Upper lobe of right lung (tissue), 1 donor: ENCODE results near the gene SBF1. TPM values are rescaled to one million over a fixed set of nuclear protein-coding genes. Genes with fewer than 3 reads are reported as not detected.

Experiments
- ATAC-seq: fragments of 200-7000 bp; cut with Tn5 transposase; one replicate; pipeline ENCODE4 v1.9.1; 2020; ENCODE audit warnings: mild to moderate bottlenecking, moderate library complexity
- DNase-seq: peaks from one replicate; pipeline ENCODE4 v3.0.0-alpha.2; 2020
- H3K27ac ChIP-seq: fragments of 200-600 bp; one replicate; pipeline ENCODE4 v1.8.0; 2022
- H3K27me3 ChIP-seq: fragments of 200-600 bp; one replicate; pipeline ENCODE4 v1.8.0; 2022; ENCODE audit warnings: mild to moderate bottlenecking
- H3K36me3 ChIP-seq: fragments of 200-600 bp; one replicate; pipeline ENCODE4 v1.8.0; 2022
- H3K4me1 ChIP-seq: fragments of 200-600 bp; one replicate; pipeline ENCODE4 v1.8.0; 2022
- H3K4me3 ChIP-seq: fragments of 200-600 bp; one replicate; pipeline ENCODE4 v1.8.0; 2022; ENCODE audit warnings: mild to moderate bottlenecking
- H3K9me3 ChIP-seq: fragments of 200-600 bp; one replicate; pipeline ENCODE4 v1.8.0; 2022
- CTCF ChIP-seq: fragments of 200-600 bp; IDR thresholded peaks from one replicate; pipeline ENCODE4 v1.8.0; 2022; ENCODE audit warnings: antibody characterized with exemption
- intact Hi-C: fragments of 100-400 bp; cut with DNase I; formaldehyde crosslinking; loops from one replicate; pipeline ENCODE4 v1.11.0; 2022
- total RNA-seq: library from RNA; stranded (reverse); fragmentation: NEBNext Ultra II Directional; extraction: Animal tissue kit (Norgen Biotek cat#: 25700); gene quantifications from one replicate; pipeline ENCODE4 v1.2.1, GENCODE V29; 2021
- donor health status: DM: no; HTN: yes; CAD: no; lungs with severe emphysema.

SBF1 gene
- total RNA-seq, 1 donor from 2014 or later: 69.4 TPM

GRCh38 chr22:50468626-50469025 lies 6.2 kb downstream of the SBF1 start:
- H3K27ac ChIP-seq: peak overlapping the region; percentile 55
- no peak for TF ChIP-seq CTCF
- ATAC-seq: no peak

GRCh38 chr22:50467773-50468440 lies 6.9 kb downstream of the SBF1 start:
- intact Hi-C loops: no loop called here
- TF ChIP-seq CTCF: no peak
- ATAC-seq: no peak
- Histone ChIP-seq H3K9me3 (no peaks in the 10 kb centered on the region), H3K27ac (no peak overlapping the region), H3K4me3 (no peak overlapping the region), H3K27me3 (no peaks in the 10 kb centered on the region), H3K4me1 (peaks cover 36% of the 10 kb centered on the region), H3K36me3 (peaks cover 51% of the 10 kb centered on the region)
- DNase-seq: no peak

More at GRCh38 chr22:50468626-50469025, 6.2 kb downstream of the SBF1 start:
- no peak for DNase-seq
- Histone ChIP-seq H3K27me3 (no peaks in the 10 kb centered on the region), H3K9me3 (no peaks in the 10 kb centered on the region), H3K4me1 (peaks cover 43% of the 10 kb centered on the region), H3K36me3 (peaks cover 44% of the 10 kb centered on the region), H3K4me3 (no peak overlapping the region)
- intact Hi-C loops: no loop called here

- no peaks in the 10 kb centered on the region for H3K9me3 ChIP-seq
- H3K27ac ChIP-seq: no peak overlapping the region
- peaks cover 57% of the 10 kb centered on the region for H3K36me3 ChIP-seq
- no peaks in the 10 kb centered on the region for H3K27me3 ChIP-seq
- H3K4me1 ChIP-seq: peaks cover 30% of the 10 kb centered on the region
- no peak for TF ChIP-seq CTCF
- intact Hi-C loops: no loop called here
- H3K4me3 ChIP-seq: no peak overlapping the region
- no peak for DNase-seq
- ATAC-seq: no peak
These were observed 7.5 kb downstream of the SBF1 start for GRCh38 chr22:50467341-50467740.

DNA sequence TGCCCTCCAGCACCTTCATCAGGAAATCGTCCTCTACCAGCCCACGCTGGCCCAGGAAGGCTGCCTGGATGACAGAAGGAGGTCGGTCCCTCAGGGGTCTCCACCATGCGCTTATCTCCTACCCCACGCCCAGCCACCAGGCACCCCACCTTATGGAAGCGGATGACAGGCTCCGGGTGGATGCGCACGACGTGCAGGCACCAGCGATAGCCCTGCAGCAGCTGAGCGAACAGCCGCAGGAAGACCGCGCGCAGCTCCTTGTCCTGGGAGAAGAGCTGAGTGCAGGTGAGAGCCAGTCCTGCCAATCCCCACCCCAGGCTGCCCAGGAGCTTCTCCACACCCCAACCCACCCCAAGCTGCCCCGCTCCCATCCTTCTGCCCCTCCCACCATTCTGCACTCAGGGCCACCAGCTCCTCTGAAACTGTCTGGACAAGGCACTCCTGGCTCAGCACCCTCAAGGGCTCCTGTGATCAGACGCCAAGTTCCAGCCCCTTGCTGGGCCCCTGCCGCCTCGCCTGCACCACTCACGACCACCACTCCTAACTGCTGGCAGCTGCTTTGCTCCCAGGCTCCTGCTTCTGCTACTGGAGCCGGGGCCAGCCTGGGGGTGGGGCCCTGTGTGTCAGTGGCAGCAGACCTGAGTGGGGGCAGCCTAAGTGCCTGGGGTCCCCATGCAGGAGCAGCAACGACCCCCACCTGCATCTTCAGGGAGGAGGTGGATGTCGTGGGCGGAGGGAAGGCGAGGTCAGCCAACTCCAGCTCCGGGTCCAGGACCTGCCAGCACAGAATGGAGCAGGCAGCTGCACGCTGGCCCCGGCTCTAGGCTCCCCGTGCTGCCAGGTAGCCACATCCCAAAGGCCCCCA lies 9.5 kb downstream of the SBF1 start:
- no peaks in the 10 kb centered on the region for H3K27me3 ChIP-seq
- no peak overlapping the region for H3K4me3 ChIP-seq
- no peaks in the 10 kb centered on the region for H3K9me3 ChIP-seq
- peaks cover 12% of the 10 kb centered on the region for H3K4me1 ChIP-seq
- no peak for TF ChIP-seq CTCF
- DNase-seq (no peak), ATAC-seq (no peak)
- peaks cover 77% of the 10 kb centered on the region for H3K36me3 ChIP-seq
- no peak overlapping the region for H3K27ac ChIP-seq
- intact Hi-C loops: no loop called here

DNA sequence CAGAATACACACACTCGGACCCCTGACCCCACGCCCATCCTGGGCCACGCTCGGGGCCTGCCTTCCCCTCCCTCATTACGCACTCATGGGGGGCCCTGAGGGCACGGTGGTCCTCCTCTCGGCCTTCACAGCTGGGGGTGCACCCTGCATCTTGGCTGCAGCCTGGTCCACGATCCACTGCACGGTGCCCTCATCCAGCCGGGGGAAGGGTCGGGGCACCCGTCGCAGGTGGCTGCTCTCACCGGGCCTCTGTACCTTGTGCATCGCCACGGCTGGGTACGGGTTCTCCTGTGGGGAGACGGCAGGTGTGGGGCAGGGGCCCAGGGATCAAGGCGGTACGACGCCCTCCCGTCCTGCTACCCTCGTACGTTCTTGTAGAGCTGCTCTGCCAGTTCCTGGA lies 10.4 kb downstream of the SBF1 start:
- ATAC-seq (no peak), DNase-seq (no peak)
- Histone ChIP-seq H3K4me1 (peaks cover 4% of the 10 kb centered on the region), H3K9me3 (no peaks in the 10 kb centered on the region), H3K27me3 (no peaks in the 10 kb centered on the region), H3K4me3 (no peak overlapping the region), H3K27ac (no peak overlapping the region), H3K36me3 (peaks cover 86% of the 10 kb centered on the region)
- intact Hi-C loops: no loop called here
- no peak for TF ChIP-seq CTCF
